Suppressor macrophage (primary cell): Measurements from ENCODE around the gene CLDN6.
A peak's percentile ranks its signal among the peaks of the same experiment; 100 is the strongest.

ENCODE experiments used
- DNase-seq, 4 experiments: peaks; one replicate each; pipeline ENCODE4 v3.0.0-alpha.2; 2020 to 2022

The CLDN6 gene

GRCh38 chr16:3051494-3051893, 33.5 kb upstream of the CLDN6 start:
- DNase-seq, result peak in 2 of 4 experiments; percentile 52 to 53

- no peak for DNase-seq
Measured at GRCh38 chr16:3051009-3051408, 33.0 kb upstream of the CLDN6 start.

GRCh38 chr16:3050487-3050886, 32.5 kb upstream of the CLDN6 start:
- DNase-seq, result no peak

GRCh38 chr16:3049921-3050481, 32.0 kb upstream of the CLDN6 start:
- DNase-seq, result no peak

GRCh38 chr16:3047387-3047720, 29.4 kb upstream of the CLDN6 start:
- DNase-seq, result no peak

- DNase-seq, result peak in 1 of 4 experiments; percentile 49
Measured at GRCh38 chr16:3046641-3047386, 28.8 kb upstream of the CLDN6 start.

- DNase-seq, result peak; percentile 59 to 88 (median 79)
Measured at GRCh38 chr16:3045758-3046640, 28.0 kb upstream of the CLDN6 start, which contains the start of gene MMP25. MMP25 (plus strand) TSS chr16:3046561; CDS start chr16:3046918, 357 bp downstream.

- DNase-seq, result no peak
Measured at GRCh38 chr16:3044708-3045107, 26.7 kb upstream of the CLDN6 start.

GRCh38 chr16:3042376-3042775, 24.4 kb upstream of the CLDN6 start:
- no peak for DNase-seq

- no peak for DNase-seq
Measured at GRCh38 chr16:3038896-3039295, 20.9 kb upstream of the CLDN6 start.

GRCh38 chr16:3038256-3038655, 20.3 kb upstream of the CLDN6 start:
- DNase-seq, result no peak

GRCh38 chr16:3036726-3037315, 18.8 kb upstream of the CLDN6 start, which contains the start of gene BICDL2:
BICDL2 (minus strand) TSS chr16:3036944; CDS start chr16:3035496, 1,448 bp downstream.
- no peak for DNase-seq

GRCh38 chr16:3035972-3036725, 18.2 kb upstream of the CLDN6 start:
- DNase-seq, result peak in 1 of 4 experiments; percentile 48

GRCh38 chr16:3035289-3035971, 17.4 kb upstream of the CLDN6 start:
- DNase-seq, result no peak

GRCh38 chr16:3032624-3033023, 14.6 kb upstream of the CLDN6 start:
- peak in 2 of 4 experiments; percentile 29 to 30 for DNase-seq

- no peak for DNase-seq
Measured at GRCh38 chr16:3030222-3031212, 12.5 kb upstream of the CLDN6 start.

- DNase-seq, result peak; percentile 19 to 73 (median 48)
Measured at GRCh38 chr16:3029491-3030221, 11.7 kb upstream of the CLDN6 start.

- DNase-seq, result no peak
Measured at GRCh38 chr16:3028716-3029319, 10.8 kb upstream of the CLDN6 start.
